Measurements from ENCODE around the gene USH1C.

DNA sequence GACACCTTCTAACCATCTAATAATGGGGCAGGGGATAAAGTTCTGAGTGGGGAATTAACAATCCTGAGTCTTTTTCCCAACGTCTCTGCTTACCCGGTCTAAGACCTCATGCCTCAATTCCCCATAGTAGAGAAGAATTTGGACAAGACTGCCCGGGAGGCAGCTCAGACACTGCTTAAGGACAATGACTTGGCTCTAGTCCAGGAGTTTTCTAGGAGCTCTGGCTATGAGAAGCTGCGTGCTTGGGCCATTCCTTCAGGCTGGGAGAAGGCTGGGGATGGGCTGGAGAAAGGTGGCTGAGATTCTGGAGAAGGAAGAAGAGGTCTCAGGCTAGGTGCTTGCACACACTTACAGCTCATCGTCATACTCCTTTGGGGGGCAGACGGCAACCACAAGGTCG, 47.8 kb downstream of the USH1C start:
- TF ChIP-seq, protein P1, sequence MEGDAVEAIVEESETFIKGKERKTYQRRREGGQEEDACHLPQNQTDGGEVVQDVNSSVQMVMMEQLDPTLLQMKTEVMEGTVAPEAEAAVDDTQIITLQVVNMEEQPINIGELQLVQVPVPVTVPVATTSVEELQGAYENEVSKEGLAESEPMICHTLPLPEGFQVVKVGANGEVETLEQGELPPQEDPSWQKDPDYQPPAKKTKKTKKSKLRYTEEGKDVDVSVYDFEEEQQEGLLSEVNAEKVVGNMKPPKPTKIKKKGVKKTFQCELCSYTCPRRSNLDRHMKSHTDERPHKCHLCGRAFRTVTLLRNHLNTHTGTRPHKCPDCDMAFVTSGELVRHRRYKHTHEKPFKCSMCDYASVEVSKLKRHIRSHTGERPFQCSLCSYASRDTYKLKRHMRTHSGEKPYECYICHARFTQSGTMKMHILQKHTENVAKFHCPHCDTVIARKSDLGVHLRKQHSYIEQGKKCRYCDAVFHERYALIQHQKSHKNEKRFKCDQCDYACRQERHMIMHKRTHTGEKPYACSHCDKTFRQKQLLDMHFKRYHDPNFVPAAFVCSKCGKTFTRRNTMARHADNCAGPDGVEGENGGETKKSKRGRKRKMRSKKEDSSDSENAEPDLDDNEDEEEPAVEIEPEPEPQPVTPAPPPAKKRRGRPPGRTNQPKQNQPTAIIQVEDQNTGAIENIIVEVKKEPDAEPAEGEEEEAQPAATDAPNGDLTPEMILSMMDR (IDR thresholded peaks at IDR 0.05) = no peak
- TF ChIP-seq POLR2A (IDR thresholded peaks at IDR 0.05) = no peak

Data from uterus (tissue), 2 donors.